Parathyroid adenoma (tissue), 2 donors: ENCODE results near the gene SOCS1.
"Not testable (repeated sequence)": the region's sequence is repeated elsewhere in the genome, so short reads cannot be mapped to it uniquely, and the experiment has no call there.

Source experiments
- H2AFZ ChIP-seq: fragments of 300-600 bp; sonication (generic); one replicate; pipeline ENCODE4 v1.7.0; 2017; ENCODE audit warnings: antibody characterized with exemption, mild to moderate bottlenecking
- H3K27ac ChIP-seq: fragments of 300-600 bp; sonication (generic); one replicate; pipeline ENCODE4 v1.7.0; 2017
- H3K27me3 ChIP-seq: fragments of 300-600 bp; sonication (generic); one replicate; pipeline ENCODE4 v1.7.0; 2017; ENCODE audit warnings: low read length; ENCODE audit not compliant: control insufficient read depth, insufficient read depth
- H3K36me3 ChIP-seq: fragments of 300-600 bp; sonication (generic); one replicate; pipeline ENCODE4 v1.7.0; 2017; ENCODE audit warnings: low read length; ENCODE audit not compliant: control insufficient read depth, insufficient read depth
- H3K4me1 ChIP-seq: fragments of 300-600 bp; sonication (generic); one replicate; pipeline ENCODE4 v1.7.0; 2017; ENCODE audit warnings: control low read depth
- H3K4me2 ChIP-seq: fragments of 300-600 bp; sonication (generic); one replicate; pipeline ENCODE4 v1.7.0; 2017; ENCODE audit warnings: low read length
- H3K4me3 ChIP-seq: fragments of 300-600 bp; sonication (generic); one replicate; pipeline ENCODE4 v1.7.0; 2017; ENCODE audit warnings: low read depth, low read length
- H3K79me2 ChIP-seq: fragments of 300-600 bp; sonication (generic); one replicate; pipeline ENCODE4 v1.7.0; 2017; ENCODE audit warnings: control low read depth
- H3K9ac ChIP-seq: fragments of 300-600 bp; sonication (generic); one replicate; pipeline ENCODE4 v1.7.0; 2017; ENCODE audit warnings: mild to moderate bottlenecking
- H3K9me3 ChIP-seq: fragments of 300-600 bp; sonication (generic); one replicate; pipeline ENCODE4 v1.7.0; 2017; ENCODE audit warnings: low read length; ENCODE audit not compliant: control insufficient read depth
- CTCF ChIP-seq: fragments of 300-600 bp; sonication (generic); IDR thresholded peaks from one replicate; pipeline ENCODE4 v1.7.0; 2017; ENCODE audit warnings: antibody characterized with exemption, mild to moderate bottlenecking
- donor health status: primary hyperparathyroidism.

Gene SOCS1

DNA sequence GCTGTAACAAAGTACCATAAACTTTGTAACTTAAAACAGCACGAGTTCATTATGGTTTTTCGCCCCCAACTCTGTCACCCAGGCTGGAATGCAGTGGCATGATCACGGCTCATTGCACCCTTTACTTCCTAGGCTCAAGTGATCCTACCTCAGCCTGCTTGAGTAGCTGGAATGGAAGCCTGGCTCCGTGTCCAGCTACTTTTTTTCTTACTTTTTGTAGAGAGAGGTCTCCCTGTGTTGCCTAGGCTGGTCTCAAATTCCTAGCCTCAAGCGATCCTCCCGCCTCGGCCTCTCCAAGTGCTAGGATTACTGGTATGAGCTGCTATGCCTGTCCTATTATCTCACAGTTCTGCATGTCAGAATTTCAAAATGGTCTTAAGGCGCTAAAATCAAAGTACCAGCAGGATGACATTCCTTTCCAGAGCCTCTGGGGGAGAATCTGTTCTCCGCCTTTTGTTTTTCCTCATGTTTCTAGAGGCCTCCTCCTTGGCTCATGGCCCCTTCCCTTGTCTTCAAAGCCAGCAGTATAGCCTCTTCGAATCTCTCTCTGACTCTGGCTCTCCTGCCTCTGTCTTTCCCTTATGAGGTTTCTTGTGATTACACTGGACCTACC, 35.2 kb upstream of the SOCS1 start:
- H3K4me2 ChIP-seq = no peak overlapping the region
- TF ChIP-seq CTCF = no peak
- H3K9me3 ChIP-seq = no peaks in the 10 kb centered on the region
- no peak overlapping the region for H3K9ac ChIP-seq
- no peak overlapping the region for H3K27ac ChIP-seq
- no peaks in the 10 kb centered on the region for H3K4me1 ChIP-seq
- no peaks in the 10 kb centered on the region for H3K79me2 ChIP-seq
- H3K36me3 ChIP-seq = no peaks in the 10 kb centered on the region
- H2AFZ ChIP-seq = no peak overlapping the region
- no peak overlapping the region for H3K4me3 ChIP-seq
- H3K27me3 ChIP-seq = no peaks in the 10 kb centered on the region

- H3K27ac ChIP-seq = no peak overlapping the region
- H3K27me3 ChIP-seq = no peaks in the 10 kb centered on the region
- no peak overlapping the region for H3K4me3 ChIP-seq
- no peak overlapping the region for H3K4me2 ChIP-seq
- H3K9ac ChIP-seq = no peak overlapping the region
- H2AFZ ChIP-seq = no peak overlapping the region
- no peaks in the 10 kb centered on the region for H3K4me1 ChIP-seq
- H3K36me3 ChIP-seq = no peaks in the 10 kb centered on the region
- H3K79me2 ChIP-seq = no peaks in the 10 kb centered on the region
- TF ChIP-seq CTCF = no peak
- no peaks in the 10 kb centered on the region for H3K9me3 ChIP-seq
These were observed 34.3 kb upstream of the SOCS1 start for GRCh38 chr16:11290102-11290893.

DNA sequence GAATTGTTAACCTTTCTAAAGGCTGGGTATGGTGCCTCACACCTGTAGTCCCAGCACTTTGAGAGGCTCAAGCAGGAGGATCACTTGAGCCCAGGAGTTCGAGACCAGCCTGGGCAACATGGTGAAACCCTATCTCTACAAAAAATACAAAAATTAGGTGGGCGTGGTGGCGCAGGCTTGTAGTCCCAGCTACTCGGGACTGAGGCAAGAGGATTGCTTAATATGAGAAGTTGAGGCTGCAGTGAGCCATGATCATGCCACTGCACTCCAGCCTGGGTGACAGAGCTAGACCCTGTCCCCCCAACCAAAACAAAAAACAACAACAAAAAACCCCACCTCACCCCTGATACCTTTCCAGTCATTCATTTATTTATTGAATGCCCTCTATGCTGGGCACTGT, 33.7 kb upstream of the SOCS1 start:
- H3K27ac ChIP-seq, H3K4me1 ChIP-seq, H3K27me3 ChIP-seq, H3K79me2 ChIP-seq, H3K4me2 ChIP-seq, H3K9ac ChIP-seq, H3K9me3 ChIP-seq, H2AFZ ChIP-seq, H3K4me3 ChIP-seq, H3K36me3 ChIP-seq: not testable (repeated sequence)

DNA sequence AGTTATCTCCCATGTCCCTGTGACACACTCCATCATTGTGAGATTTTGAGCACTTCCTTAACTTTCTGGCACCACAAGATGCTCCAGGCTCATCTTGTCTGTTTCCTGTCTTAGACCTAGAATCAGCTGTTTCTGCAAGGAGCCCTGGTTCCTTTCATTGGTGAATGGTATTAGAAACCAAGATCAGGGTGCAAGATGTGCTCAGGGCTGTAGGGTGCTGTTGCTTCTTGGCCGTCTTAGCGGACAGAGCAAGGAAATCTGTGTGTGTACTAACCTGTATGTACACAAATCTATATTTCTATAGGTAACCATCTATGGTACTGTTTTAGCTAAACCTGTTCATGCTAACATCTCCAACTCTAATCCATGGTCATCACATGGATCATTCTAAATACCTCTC, 33.2 kb upstream of the SOCS1 start:
- Histone ChIP-seq H3K4me1 (no peaks in the 10 kb centered on the region), H3K79me2 (no peaks in the 10 kb centered on the region), H3K27ac (no peak overlapping the region), H3K9ac (no peak overlapping the region), H2AFZ (no peak overlapping the region), H3K4me2 (no peak overlapping the region), H3K36me3 (no peaks in the 10 kb centered on the region), H3K27me3 (no peaks in the 10 kb centered on the region), H3K9me3 (no peaks in the 10 kb centered on the region), H3K4me3 (no peak overlapping the region)
- TF ChIP-seq CTCF = no peak

- Histone ChIP-seq H3K4me2 (no peak overlapping the region), H3K9me3 (no peaks in the 10 kb centered on the region), H3K4me1 (no peaks in the 10 kb centered on the region), H2AFZ (no peak overlapping the region), H3K4me3 (no peak overlapping the region), H3K36me3 (no peaks in the 10 kb centered on the region), H3K27ac (no peak overlapping the region), H3K27me3 (no peaks in the 10 kb centered on the region), H3K9ac (no peak overlapping the region), H3K79me2 (no peaks in the 10 kb centered on the region)
- TF ChIP-seq CTCF = no peak
These were observed 29.8 kb upstream of the SOCS1 start for GRCh38 chr16:11285842-11286241.
